ENCODE measurements around the gene PITX3.

- TF ChIP-seq E2F1 (CRISPR knock-in tag; IDR thresholded peaks at IDR 0.05) (no peak), CTCF (IDR thresholded peaks at IDR 0.05) (no peak)
Observed at GRCh38 chr10:102188298-102188940, 52.9 kb downstream of the PITX3 start.
